HepG2 (cell line): ENCODE data around the gene CFAP90. TPM values are rescaled to one million over a fixed set of nuclear protein-coding genes. Genes with fewer than 3 reads are reported as not detected.

ENCODE experiments used
- ATAC-seq: fragments of 200-7000 bp; cut with Tn5 transposase; 3 replicates; pipeline ENCODE4 v1.9.1; 2020; ENCODE audit warnings: mild to moderate bottlenecking, moderate library complexity
- BruUV-seq: library from RNA; stranded (reverse); fragments of 400-500 nt; replicated peaks from 2 replicates; lab custom pipeline; 2021; lab: Mats Ljungman, UMichigan
- CTCF ChIA-PET: fragments of 300-600 bp; formaldehyde crosslinking; extraction: SDS; loops from one replicate; lab custom pipeline; 2021; ENCODE audit warnings: low total read pairs, inconsistent platforms, low intra/inter-chr PET ratio; lab: Yijun Ruan, JAX
- POLR2A ChIA-PET: fragments of 350-600 bp; sonication (Branson Sonifier 250); formaldehyde crosslinking; loops from one replicate; lab custom pipeline; 2020; ENCODE audit warnings: antibody characterized with exemption, inconsistent platforms; lab: Yijun Ruan, JAX
- DNase-seq: peaks from one replicate; pipeline ENCODE4 v3.0.0-alpha.2; 2015; ENCODE audit warnings: low spot score
- FAIRE-seq: peaks from 3 replicates; lab custom pipeline; 2011; peaks lifted over from hg19 to GRCh38; lab: Jason Lieb, UNC
- H2AFZ ChIP-seq: one replicate; pipeline ENCODE4 v1.6.1; 2011; ENCODE audit warnings: low read length, inconsistent platforms
- H3K27ac ChIP-seq: fragments of 300-600 bp; 3 replicates; pipeline ENCODE4 v1.8.0; 2011; ENCODE audit warnings: mixed run types, mild to moderate bottlenecking, mixed read lengths, low read length, inconsistent platforms; ENCODE audit not compliant: insufficient read depth; ENCODE audit errors: extremely low read length
- H3K27me3 ChIP-seq, 2 experiments: fragments of 200-600 bp in 1 of 2; 2 replicates in 1 of 2; 3 replicates in 1 of 2; pipeline versions ENCODE4 v1.6.0 to v1.8.0; 2011; ENCODE audit warnings: low read length in 2 of 2, mild to moderate bottlenecking in 2 of 2, moderate library complexity in 2 of 2, inconsistent platforms in 1 of 2; ENCODE audit not compliant: insufficient read depth in 2 of 2, control insufficient read depth in 1 of 2
- H3K36me3 ChIP-seq, 2 experiments: fragments of 200-600 bp in 1 of 2; replicated peaks in 1 of 2; 2 replicates in 1 of 2; 3 replicates in 1 of 2; pipeline versions ENCODE4 v1.5.1 to v1.8.0; 2011; ENCODE audit warnings: low read length in 2 of 2, inconsistent platforms in 1 of 2; ENCODE audit not compliant: insufficient read depth in 2 of 2, control insufficient read depth in 1 of 2
- H3K4me1 ChIP-seq: 2 replicates; pipeline ENCODE4 v1.5.1; 2012; ENCODE audit warnings: low read length, inconsistent platforms; ENCODE audit not compliant: insufficient read depth
- H3K4me2 ChIP-seq: 2 replicates; pipeline ENCODE4 v1.6.0; 2011; ENCODE audit warnings: low read depth, low read length, inconsistent platforms
- H3K4me3 ChIP-seq, 3 experiments: fragments of 200-600 bp in 1 of 3; sonication (generic), shearing (Covaris generic) in 1 of 3; replicated peaks in 1 of 3; 2 replicates each; pipeline ENCODE4 v1.5.1; 2011 to 2016; ENCODE audit warnings: low read length in 3 of 3, inconsistent platforms in 2 of 3, low read depth in 2 of 3, mild to moderate bottlenecking in 2 of 3, control low read depth in 1 of 3, mixed read lengths in 1 of 3; ENCODE audit not compliant: insufficient read depth in 1 of 3
- H3K79me2 ChIP-seq: one replicate; pipeline ENCODE4 v1.6.1; 2011; ENCODE audit warnings: low read length, inconsistent platforms; ENCODE audit not compliant: insufficient read depth
- H3K9ac ChIP-seq: 2 replicates; pipeline ENCODE4 v1.6.0; 2011; ENCODE audit warnings: mild to moderate bottlenecking, low read depth, low read length, inconsistent platforms; ENCODE audit not compliant: insufficient read depth
- H3K9me3 ChIP-seq: 2 replicates; pipeline ENCODE4 v1.5.1; 2012; ENCODE audit warnings: mild to moderate bottlenecking, low read length
- H4K20me1 ChIP-seq: 2 replicates; pipeline ENCODE4 v1.6.0; 2011; ENCODE audit warnings: inconsistent platforms, mild to moderate bottlenecking, low read length, moderate library complexity; ENCODE audit not compliant: insufficient read depth
- ADNP ChIP-seq: sonication (generic); formaldehyde crosslinking; IDR thresholded peaks from 2 replicates; pipeline ENCODE4 v1.4.0; 2020; ENCODE audit warnings: missing genetic modification reagents
- ATF5 ChIP-seq: sonication (generic); formaldehyde crosslinking; IDR thresholded peaks from 2 replicates; pipeline ENCODE4 v1.4.0; 2020; ENCODE audit warnings: mild to moderate bottlenecking, low read depth, missing genetic modification reagents
- GTF2F1 ChIP-seq: fragments of 150-350 bp; IDR thresholded peaks from 2 replicates; pipeline ENCODE4 v1.6.1; 2014; ENCODE audit warnings: low read length
- HNRNPUL1 ChIP-seq: fragments of 200-400 bp; formaldehyde crosslinking; IDR thresholded peaks from 2 replicates; pipeline ENCODE4 v1.6.1; 2017; ENCODE audit warnings: low read depth, mild to moderate bottlenecking, low read length, moderate library complexity
- MXD3 ChIP-seq: IDR thresholded peaks from 2 replicates; pipeline ENCODE4 v1.6.1; 2016; ENCODE audit warnings: mild to moderate bottlenecking, missing biosample characterization, missing genetic modification reagents
- ONECUT2 ChIP-seq: sonication (generic); formaldehyde crosslinking; IDR thresholded peaks from 2 replicates; pipeline ENCODE4 v1.4.0; 2020; ENCODE audit warnings: missing genetic modification reagents
- SALL1 ChIP-seq: sonication (generic); formaldehyde crosslinking; IDR thresholded peaks from 2 replicates; pipeline ENCODE4 v1.8.0; 2022; ENCODE audit warnings: mild to moderate bottlenecking, missing genetic modification reagents
- SRSF1 ChIP-seq: fragments of 200-400 bp; formaldehyde crosslinking; optimal IDR thresholded peaks from 2 replicates; pipeline ENCODE3; 2017; ENCODE audit warnings: mild to moderate bottlenecking, low read depth, low read length, moderate library complexity
- STAT6 ChIP-seq: sonication (generic); formaldehyde crosslinking; IDR thresholded peaks from 2 replicates; pipeline ENCODE4 v1.4.0; 2020; ENCODE audit warnings: missing genetic modification reagents, mild to moderate bottlenecking, borderline replicate concordance
- TBP ChIP-seq: sonication (generic); formaldehyde crosslinking; IDR thresholded peaks from 2 replicates; pipeline ENCODE4 v1.5.0; 2020; ENCODE audit warnings: missing genetic modification reagents
- THAP8 ChIP-seq: sonication (generic); formaldehyde crosslinking; IDR thresholded peaks from 2 replicates; pipeline ENCODE4 v1.5.1; 2020; ENCODE audit warnings: missing genetic modification reagents, mild to moderate bottlenecking, borderline replicate concordance
- ZNF230 ChIP-seq: sonication (generic); formaldehyde crosslinking; IDR thresholded peaks from 2 replicates; pipeline ENCODE4 v1.4.0; 2020; ENCODE audit warnings: mild to moderate bottlenecking, missing genetic modification reagents
- ZNF614 ChIP-seq: IDR thresholded peaks from 2 replicates; pipeline ENCODE4 v1.6.1; 2018; ENCODE audit warnings: missing biosample characterization, missing genetic modification reagents, inconsistent platforms, borderline replicate concordance
- ZSCAN29 ChIP-seq: sonication (generic); formaldehyde crosslinking; conservative IDR thresholded peaks from 2 replicates; pipeline ENCODE4 v1.4.0; 2020; ENCODE audit warnings: mild to moderate bottlenecking, missing genetic modification reagents
- WGBS: methylation state at CpG from one replicate; pipeline ENCODE4 v1.1.6; 2017; ENCODE audit warnings: low lambda C conversion rate; 5-methylcytosine and 5-hydroxymethylcytosine counted together
- in situ Hi-C: cut with HindIII; loops from 2 replicates; pipeline ENCODE4 v1.10.0; 2017; ENCODE audit warnings: low pct_unique_long_range_greater_than_20kb; ENCODE audit not compliant: extremely low pct_ligation_motif_present
- intact Hi-C: fragments of 100-400 bp; cut with micrococcal nuclease; formaldehyde crosslinking; loops from one replicate; pipeline ENCODE4 v1.10.0; 2022; ENCODE audit not compliant: unreplicated experiment
- polyA plus RNA-seq, 8 experiments: library from polyadenylated mRNA; depleted of rRNA in 3 of 8; stranded (reverse) in 7 of 8; unstranded in 1 of 8; fragments of >200 nt; fragmentation: Illumina TruSeq in 4 of 8; extraction: Trizol in 4 of 8; gene quantifications; 2 replicates each; pipeline versions ENCODE4 v1.2.1 to v1.2.3, GENCODE V29; 2011 to 2016; ENCODE audit warnings: low read depth in 4 of 8, missing spikeins in 1 of 8, mixed read lengths in 1 of 8; ENCODE audit not compliant: insufficient read depth in 1 of 8
- total RNA-seq, 5 experiments: library from RNA; depleted of rRNA; stranded (reverse); fragments of >200 nt; fragmentation: Illumina TruSeq; extraction: Trizol; gene quantifications; 2 replicates each; pipeline ENCODE4 v1.2.3, GENCODE V29; 2016; ENCODE audit warnings: low read depth in 1 of 5
- TF ChIP-seq, protein P1 (sequence below): sonication (generic); formaldehyde crosslinking; IDR thresholded peaks from 2 replicates; pipeline ENCODE4 v1.9.0; 2022; ENCODE audit warnings: missing genetic modification reagents, mild to moderate bottlenecking, borderline replicate concordance
- TF ChIP-seq, protein P2 (sequence below): sonication (generic); formaldehyde crosslinking; IDR thresholded peaks from 2 replicates; pipeline ENCODE4 v1.8.1; 2023; ENCODE audit warnings: mild to moderate bottlenecking, missing genetic modification reagents, borderline replicate concordance

The CFAP90 gene
- total and polyA plus RNA-seq, 2 of the 13 experiments (the other 11 are each of a cell fraction or from before 2014, with no cell fraction given): 0.11 TPM; not detected in 1

DNA sequence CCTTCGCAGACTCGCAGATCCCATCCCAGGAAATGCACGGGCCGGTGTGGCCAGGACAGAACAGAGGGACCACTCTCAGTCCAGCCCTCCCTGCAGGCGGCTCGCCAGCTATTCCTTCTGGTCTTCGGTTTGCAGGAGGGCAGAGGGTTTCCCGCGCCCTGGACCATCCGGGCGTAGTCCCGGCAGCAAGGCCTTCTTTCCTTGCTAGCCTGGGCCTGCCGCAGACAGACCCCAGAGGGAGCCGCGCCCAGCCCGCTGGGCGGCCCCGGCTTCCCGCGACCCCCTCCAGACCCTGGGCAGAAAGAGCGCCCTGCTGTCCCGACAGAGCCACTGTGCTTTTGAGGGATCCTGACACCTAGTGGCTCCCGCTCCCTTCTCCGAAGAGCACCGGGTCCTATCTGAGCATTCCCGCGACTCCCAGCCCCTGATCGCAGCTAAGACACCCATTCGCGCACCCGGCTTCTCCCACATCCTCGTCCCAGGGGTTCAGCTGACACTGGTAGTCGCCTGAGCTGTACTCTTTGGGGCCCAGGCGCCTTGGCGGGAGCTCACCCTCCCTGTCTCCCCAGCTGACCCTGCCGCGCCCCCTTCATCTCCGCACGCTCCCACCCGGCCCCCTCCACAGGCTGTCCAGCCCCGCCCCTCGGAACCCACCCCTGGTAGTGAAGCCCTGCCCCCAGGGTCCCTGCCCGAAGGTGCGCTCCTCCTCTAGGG lies 1.1 kb downstream of the CFAP90 start:
- Histone ChIP-seq H2AFZ (no peak overlapping the region), H3K9ac (peak overlapping the region; percentile 46; the same call in 1 of the 2 replicates), H3K27me3 (peaks cover 3 to 23% of the 10 kb centered on the region in 2 experiments; a peak in 2 of 5 replicates), H3K4me1 (peaks cover 25% of the 10 kb centered on the region), H4K20me1 (no peaks in the 10 kb centered on the region), H3K4me2 (peak overlapping the region; percentile 90), H3K4me3 (peak overlapping the region; percentile 54 to 71 (median 69)), H3K9me3 (no peaks in the 10 kb centered on the region), H3K79me2 (no peaks in the 10 kb centered on the region), H3K36me3 (no peaks in the 10 kb centered on the region), H3K27ac (no peak overlapping the region)
- intact Hi-C loops: loop anchor here (1.0 kb wide), 1 partner anchor 29 kb away; no protein-coding TSS in a partner anchor
- BruUV-seq: no TSS peak
- in situ Hi-C loops: no loop called here
- ATAC-seq (peak; percentile 75), DNase-seq (peak; percentile 26), FAIRE-seq (no peak)
- CTCF ChIA-PET: no interaction called here
- POLR2A ChIA-PET: interaction anchor here (1.3 to 3.6 kb wide), 3 partner anchors 10 to 22 kb away, joined by 4 to 18 read pairs (median 4); partner anchors contain the start of genes FASTKD3 and MTRR
- WGBS: 6% methylated on average over 10 of the region's 44 CpGs
- TF ChIP-seq ONECUT2 (no peak), ATF5 (no peak), ADNP (CRISPR knock-in tag) (no peak), ZNF614 (CRISPR knock-in tag) (no peak), STAT6 (no peak), ZSCAN29 (CRISPR knock-in tag) (no peak), HNRNPUL1 (no peak), GTF2F1 (no peak), MXD3 (CRISPR knock-in tag) (peak; percentile 18; the same call in 1 of the 2 replicates), TBP (CRISPR knock-in tag) (no peak), THAP8 (no peak), SALL1 (CRISPR knock-in tag) (peak; percentile 22; the same call in 1 of the 2 replicates), SRSF1 (no peak), ZNF230 (peak; percentile 49; the same call in 1 of the 2 replicates)
- TF ChIP-seq, protein P1, sequence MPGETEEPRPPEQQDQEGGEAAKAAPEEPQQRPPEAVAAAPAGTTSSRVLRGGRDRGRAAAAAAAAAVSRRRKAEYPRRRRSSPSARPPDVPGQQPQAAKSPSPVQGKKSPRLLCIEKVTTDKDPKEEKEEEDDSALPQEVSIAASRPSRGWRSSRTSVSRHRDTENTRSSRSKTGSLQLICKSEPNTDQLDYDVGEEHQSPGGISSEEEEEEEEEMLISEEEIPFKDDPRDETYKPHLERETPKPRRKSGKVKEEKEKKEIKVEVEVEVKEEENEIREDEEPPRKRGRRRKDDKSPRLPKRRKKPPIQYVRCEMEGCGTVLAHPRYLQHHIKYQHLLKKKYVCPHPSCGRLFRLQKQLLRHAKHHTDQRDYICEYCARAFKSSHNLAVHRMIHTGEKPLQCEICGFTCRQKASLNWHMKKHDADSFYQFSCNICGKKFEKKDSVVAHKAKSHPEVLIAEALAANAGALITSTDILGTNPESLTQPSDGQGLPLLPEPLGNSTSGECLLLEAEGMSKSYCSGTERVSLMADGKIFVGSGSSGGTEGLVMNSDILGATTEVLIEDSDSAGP (CRISPR knock-in tag): peak; percentile 39; the same call in 1 of the 2 replicates
- TF ChIP-seq, protein P2, sequence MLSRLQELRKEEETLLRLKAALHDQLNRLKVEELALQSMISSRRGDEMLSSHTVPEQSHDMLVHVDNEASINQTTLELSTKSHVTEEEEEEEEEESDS (CRISPR knock-in tag): no peak
